ENCODE data around the gene ATP8B2.
"Not testable (repeated sequence)": the region's sequence is repeated elsewhere in the genome, so short reads cannot be mapped to it uniquely, and the experiment has no call there.

ATP8B2 gene

GRCh38 chr1:154301582-154301981 lies 23.7 kb upstream of the ATP8B2 start:
- no peak for TF ChIP-seq CTCF (IDR thresholded peaks at IDR 0.05; ENCODE audit: low read depth, low read length)
- no peak overlapping the region for H3K4me3 ChIP-seq (replicated peaks in 1 of 2; ENCODE audit: low read depth in 2 of 2, low read length in 2 of 2)
- no peak for DNase-seq (ENCODE audit: low read depth in 2 of 2)

- TF ChIP-seq CTCF (IDR thresholded peaks at IDR 0.05; ENCODE audit: low read depth, low read length) = no peak
- H3K4me3 ChIP-seq (replicated peaks in 1 of 2; ENCODE audit: low read depth in 2 of 2, low read length in 2 of 2) = no peak overlapping the region
- peak in 1 of 2 donors; percentile 76 for DNase-seq (ENCODE audit: low read depth in 2 of 2)
These were observed 20.5 kb upstream of the ATP8B2 start for GRCh38 chr1:154304664-154305337.

- H3K4me3 ChIP-seq (replicated peaks in 1 of 2; ENCODE audit: low read depth in 2 of 2, low read length in 2 of 2) = no peak overlapping the region
- peak in 1 of 2 donors; percentile 34 for DNase-seq (ENCODE audit: low read depth in 2 of 2)
- TF ChIP-seq CTCF (IDR thresholded peaks at IDR 0.05; ENCODE audit: low read depth, low read length) = no peak
These were observed 19.2 kb upstream of the ATP8B2 start for GRCh38 chr1:154306151-154306550.

- H3K4me3 ChIP-seq (replicated peaks in 1 of 2; ENCODE audit: low read depth in 2 of 2, low read length in 2 of 2); DNase-seq (ENCODE audit: low read depth in 2 of 2): not testable (repeated sequence)
These were observed 17.6 kb upstream of the ATP8B2 start for GRCh38 chr1:154307670-154308270.

GRCh38 chr1:154309136-154309535 lies 16.2 kb upstream of the ATP8B2 start:
- not testable (repeated sequence) for DNase-seq (ENCODE audit: low read depth in 2 of 2); H3K4me3 ChIP-seq (replicated peaks in 1 of 2; ENCODE audit: low read depth in 2 of 2, low read length in 2 of 2)

- not testable (repeated sequence) for DNase-seq (ENCODE audit: low read depth in 2 of 2); H3K4me3 ChIP-seq (replicated peaks in 1 of 2; ENCODE audit: low read depth in 2 of 2, low read length in 2 of 2)
These were observed 12.9 kb upstream of the ATP8B2 start for GRCh38 chr1:154312229-154313065.

GRCh38 chr1:154313066-154313356 lies 12.3 kb upstream of the ATP8B2 start:
- TF ChIP-seq CTCF (IDR thresholded peaks at IDR 0.05; ENCODE audit: low read depth, low read length) = no peak
- no peak for DNase-seq (ENCODE audit: low read depth in 2 of 2)
- H3K4me3 ChIP-seq (replicated peaks in 1 of 2; ENCODE audit: low read depth in 2 of 2, low read length in 2 of 2) = no peak overlapping the region

GRCh38 chr1:154314226-154314625 lies 11.1 kb upstream of the ATP8B2 start:
- not testable (repeated sequence) for DNase-seq (ENCODE audit: low read depth in 2 of 2); H3K4me3 ChIP-seq (replicated peaks in 1 of 2; ENCODE audit: low read depth in 2 of 2, low read length in 2 of 2)

GRCh38 chr1:154316704-154317103 lies 8.6 kb upstream of the ATP8B2 start:
- H3K4me3 ChIP-seq (replicated peaks in 1 of 2; ENCODE audit: low read depth in 2 of 2, low read length in 2 of 2) = no peak overlapping the region
- TF ChIP-seq CTCF (IDR thresholded peaks at IDR 0.05; ENCODE audit: low read depth, low read length) = no peak
- DNase-seq (ENCODE audit: low read depth in 2 of 2) = no peak

All from cardiac fibroblast (primary cell).